NCI-H1436 (cell line): ENCODE results near the gene PPP2R2B.
"Not testable (repeated sequence)": the region's sequence is repeated elsewhere in the genome, so short reads cannot be mapped to it uniquely, and the experiment has no call there.

Source experiments
- DNase-seq: peaks from one replicate; lab custom pipeline; 2025; lab: John Stamatoyannopoulos, UW

The PPP2R2B gene

GRCh38 chr5:146744068-146744745 is 134.3 kb downstream of the PPP2R2B start:
- DNase-seq = no peak

GRCh38 chr5:146734936-146735577 is 143.5 kb downstream of the PPP2R2B start:
- DNase-seq = no peak

- no peak for DNase-seq
Measured at GRCh38 chr5:146732962-146733361, 145.6 kb downstream of the PPP2R2B start.

GRCh38 chr5:146731909-146732659 is 146.5 kb downstream of the PPP2R2B start:
- no peak for DNase-seq

- DNase-seq = not testable (repeated sequence)
Measured at GRCh38 chr5:146728746-146729145, 149.8 kb downstream of the PPP2R2B start.

GRCh38 chr5:146726891-146727290 is 151.7 kb downstream of the PPP2R2B start:
- no peak for DNase-seq

GRCh38 chr5:146726020-146726419 is 152.5 kb downstream of the PPP2R2B start:
- DNase-seq = no peak

- DNase-seq = no peak
Measured at GRCh38 chr5:146725025-146725424, 153.5 kb downstream of the PPP2R2B start.

- no peak for DNase-seq
Measured at GRCh38 chr5:146722361-146722779, 156.2 kb downstream of the PPP2R2B start.

- DNase-seq = no peak
Measured at GRCh38 chr5:146721073-146721815, 157.3 kb downstream of the PPP2R2B start.

- no peak for DNase-seq
Measured at GRCh38 chr5:146720107-146720506, 158.4 kb downstream of the PPP2R2B start.

GRCh38 chr5:146719179-146719578 is 159.4 kb downstream of the PPP2R2B start:
- DNase-seq = no peak

GRCh38 chr5:146718609-146719008 is 159.9 kb downstream of the PPP2R2B start:
- DNase-seq = no peak

- no peak for DNase-seq
Measured at GRCh38 chr5:146717951-146718350, 160.6 kb downstream of the PPP2R2B start.

GRCh38 chr5:146716636-146717035 is 161.9 kb downstream of the PPP2R2B start:
- no peak for DNase-seq

- no peak for DNase-seq
Measured at GRCh38 chr5:146710348-146710747, 168.2 kb downstream of the PPP2R2B start.

- no peak for DNase-seq
Measured at GRCh38 chr5:146707316-146707715, 171.2 kb downstream of the PPP2R2B start.

- DNase-seq = no peak
Measured at GRCh38 chr5:146706321-146706972, 172.1 kb downstream of the PPP2R2B start.

GRCh38 chr5:146704949-146705665 is 173.4 kb downstream of the PPP2R2B start:
- DNase-seq = no peak

GRCh38 chr5:146703899-146704298 is 174.7 kb downstream of the PPP2R2B start:
- no peak for DNase-seq

- DNase-seq = no peak
Measured at GRCh38 chr5:146703499-146703898, 175.1 kb downstream of the PPP2R2B start.
